Nephron (organoid): ENCODE measurements around the gene MIX23.
A peak's percentile ranks its signal among the peaks of the same experiment; 100 is the strongest.
"Not testable (repeated sequence)": the region's sequence is repeated elsewhere in the genome, so short reads cannot be mapped to it uniquely, and the experiment has no call there.

ENCODE experiments used
- H3K27ac Mint-ChIP-seq, 3 experiments: 2 replicates each; pipeline ENCODE4 v1.8.0; 2020; ENCODE audit warnings: mixed read lengths in 3 of 3, mild to moderate bottlenecking in 2 of 3, moderate library complexity in 1 of 3
- H3K27me3 Mint-ChIP-seq: 2 replicates; pipeline ENCODE4 v1.8.0; 2021; ENCODE audit warnings: low read depth, mild to moderate bottlenecking, moderate library complexity, mixed read lengths
- H3K36me3 Mint-ChIP-seq: 2 replicates; pipeline ENCODE4 v1.8.0; 2020; ENCODE audit warnings: low read depth, mixed read lengths
- H3K4me1 Mint-ChIP-seq: 2 replicates; pipeline ENCODE4 v1.8.0; 2020; ENCODE audit warnings: mixed read lengths
- H3K4me3 Mint-ChIP-seq, 3 experiments: 2 replicates each; pipeline ENCODE4 v1.8.0; 2020; ENCODE audit warnings: mild to moderate bottlenecking in 3 of 3, mixed read lengths in 3 of 3, moderate library complexity in 2 of 3
- H3K9me3 Mint-ChIP-seq: 2 replicates; pipeline ENCODE4 v1.8.0; 2020; ENCODE audit warnings: mixed read lengths
- TF ChIP-seq, protein P1 (sequence below), 3 experiments: fragments of 200-600 bp; sonication (generic); IDR thresholded peaks; one replicate each; pipeline ENCODE4 v1.5.0; 2021; ENCODE audit warnings: antibody characterized with exemption in 3 of 3; ENCODE audit not compliant: unreplicated experiment in 3 of 3

MIX23 gene

DNA sequence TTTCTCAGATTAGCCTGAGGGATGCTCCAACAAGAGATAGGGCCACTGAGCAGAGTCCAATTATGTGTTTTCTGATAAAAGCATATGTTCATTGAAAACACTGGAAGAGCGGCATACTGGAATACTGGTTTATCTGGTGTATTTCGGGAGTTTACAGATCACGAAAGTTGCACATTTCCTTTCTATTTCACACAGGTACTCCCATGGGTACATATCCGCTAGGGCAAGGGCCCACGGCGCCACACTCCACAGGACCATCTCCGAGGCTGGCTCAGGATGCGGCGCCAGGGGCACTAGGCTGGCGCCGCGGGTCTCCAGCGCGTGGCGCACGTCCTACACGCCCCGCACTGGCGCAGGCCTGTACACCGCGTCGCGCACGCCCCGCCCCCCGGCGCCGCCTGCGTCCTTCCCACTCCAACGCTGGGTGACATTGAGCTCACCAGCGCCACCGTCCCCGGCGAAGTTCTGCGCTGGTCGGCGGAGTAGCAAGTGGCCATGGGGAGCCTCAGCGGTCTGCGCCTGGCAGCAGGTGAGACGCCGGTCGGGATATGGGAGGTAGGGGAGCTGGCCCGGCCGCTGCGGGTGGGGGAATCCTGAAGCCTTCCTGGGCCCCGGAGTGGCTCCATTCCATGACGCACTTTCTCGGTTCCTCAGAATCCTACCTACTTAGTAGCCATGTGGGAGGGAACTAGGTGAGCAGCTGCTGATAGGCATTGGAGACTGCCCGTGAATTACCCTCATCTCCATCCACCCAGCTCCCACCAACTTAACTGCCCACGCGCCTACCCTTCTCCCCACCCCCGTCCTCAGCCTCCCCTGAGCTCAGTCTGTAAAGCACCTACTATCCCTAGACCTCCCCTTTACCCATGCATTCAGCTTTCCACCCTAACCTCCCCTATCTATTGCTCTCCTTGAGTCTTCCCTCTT lies 1.0 kb upstream of the MIX23 start, which contains the start of gene FAM162A:
Gene FAM162A (plus strand): TSS at position 412 of the 927 bp plus-strand sequence. CDS start 84 bp downstream, at position 496.
- Mint-ChIP-seq H3K27me3 (no peaks in the 10 kb centered on the region), H3K4me1 (peaks cover 26% of the 10 kb centered on the region), H3K4me3 (peak within 1 kb of the TSS; percentile 94 to 96 (median 95)), H3K27ac (peak within 1 kb of the TSS; percentile 88 to 95 (median 90)), H3K36me3 (no peaks in the 10 kb centered on the region), H3K9me3 (no peaks in the 10 kb centered on the region)
- TF ChIP-seq, protein P1, sequence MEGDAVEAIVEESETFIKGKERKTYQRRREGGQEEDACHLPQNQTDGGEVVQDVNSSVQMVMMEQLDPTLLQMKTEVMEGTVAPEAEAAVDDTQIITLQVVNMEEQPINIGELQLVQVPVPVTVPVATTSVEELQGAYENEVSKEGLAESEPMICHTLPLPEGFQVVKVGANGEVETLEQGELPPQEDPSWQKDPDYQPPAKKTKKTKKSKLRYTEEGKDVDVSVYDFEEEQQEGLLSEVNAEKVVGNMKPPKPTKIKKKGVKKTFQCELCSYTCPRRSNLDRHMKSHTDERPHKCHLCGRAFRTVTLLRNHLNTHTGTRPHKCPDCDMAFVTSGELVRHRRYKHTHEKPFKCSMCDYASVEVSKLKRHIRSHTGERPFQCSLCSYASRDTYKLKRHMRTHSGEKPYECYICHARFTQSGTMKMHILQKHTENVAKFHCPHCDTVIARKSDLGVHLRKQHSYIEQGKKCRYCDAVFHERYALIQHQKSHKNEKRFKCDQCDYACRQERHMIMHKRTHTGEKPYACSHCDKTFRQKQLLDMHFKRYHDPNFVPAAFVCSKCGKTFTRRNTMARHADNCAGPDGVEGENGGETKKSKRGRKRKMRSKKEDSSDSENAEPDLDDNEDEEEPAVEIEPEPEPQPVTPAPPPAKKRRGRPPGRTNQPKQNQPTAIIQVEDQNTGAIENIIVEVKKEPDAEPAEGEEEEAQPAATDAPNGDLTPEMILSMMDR (IDR thresholded peaks at IDR 0.05; ENCODE audit: unreplicated experiment in 3 of 3), result peak; percentile 57 to 67 (median 58)

DNA sequence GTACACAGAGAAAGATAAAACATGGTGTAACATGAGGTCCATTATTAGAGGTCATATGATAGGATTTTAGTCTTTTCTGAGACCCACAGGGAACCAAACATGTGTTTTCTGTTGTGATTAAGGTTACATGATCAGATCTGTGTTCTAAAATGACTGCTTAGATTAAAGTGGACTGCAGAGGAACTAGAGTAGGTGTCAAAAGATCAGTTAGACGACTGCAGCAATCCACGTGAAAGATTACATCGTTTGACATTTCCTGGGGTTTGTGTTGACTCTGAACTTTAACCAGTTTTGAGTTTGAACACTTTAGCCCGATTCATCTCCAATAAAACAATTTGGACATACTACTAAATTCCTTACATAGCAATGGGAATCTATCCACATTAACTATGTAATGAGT lies 5.1 kb downstream of the MIX23 start:
- no peaks in the 10 kb centered on the region for H3K27me3 Mint-ChIP-seq
- peaks cover 14% of the 10 kb centered on the region for H3K4me1 Mint-ChIP-seq
- no peak overlapping the region for H3K4me3 Mint-ChIP-seq
- no peak overlapping the region for H3K27ac Mint-ChIP-seq
- TF ChIP-seq, protein P1 (IDR thresholded peaks at IDR 0.05; ENCODE audit: unreplicated experiment in 3 of 3), result no peak
- H3K36me3 Mint-ChIP-seq, result no peaks in the 10 kb centered on the region
- H3K9me3 Mint-ChIP-seq, result no peaks in the 10 kb centered on the region

DNA sequence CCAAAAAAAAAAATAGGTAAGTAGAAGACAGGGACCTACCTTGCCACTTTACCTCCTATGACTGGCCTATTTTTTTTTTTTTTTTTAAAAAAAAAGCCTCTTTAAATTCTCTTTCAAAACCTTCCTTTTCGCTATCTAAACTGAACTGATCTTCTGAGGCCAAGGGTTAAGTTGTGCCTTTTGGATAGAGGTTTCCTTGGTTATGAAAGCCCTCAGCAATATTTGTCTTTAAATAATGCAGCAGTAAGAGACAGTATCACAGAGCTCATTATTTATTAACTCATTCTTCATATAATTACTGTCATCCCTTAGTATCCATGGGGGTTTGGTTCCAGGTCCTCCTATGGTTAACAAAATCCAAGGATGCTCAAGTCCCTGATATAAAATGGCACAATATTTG lies 9.0 kb downstream of the MIX23 start:
- H3K4me1 Mint-ChIP-seq, result no peaks in the 10 kb centered on the region
- H3K27me3 Mint-ChIP-seq, result no peaks in the 10 kb centered on the region
- no peaks in the 10 kb centered on the region for H3K9me3 Mint-ChIP-seq
- H3K36me3 Mint-ChIP-seq, result peaks cover 9% of the 10 kb centered on the region
- H3K4me3 Mint-ChIP-seq, result no peak overlapping the region
- TF ChIP-seq, protein P1 (IDR thresholded peaks at IDR 0.05; ENCODE audit: unreplicated experiment in 3 of 3), result no peak
- H3K27ac Mint-ChIP-seq, result no peak overlapping the region

DNA sequence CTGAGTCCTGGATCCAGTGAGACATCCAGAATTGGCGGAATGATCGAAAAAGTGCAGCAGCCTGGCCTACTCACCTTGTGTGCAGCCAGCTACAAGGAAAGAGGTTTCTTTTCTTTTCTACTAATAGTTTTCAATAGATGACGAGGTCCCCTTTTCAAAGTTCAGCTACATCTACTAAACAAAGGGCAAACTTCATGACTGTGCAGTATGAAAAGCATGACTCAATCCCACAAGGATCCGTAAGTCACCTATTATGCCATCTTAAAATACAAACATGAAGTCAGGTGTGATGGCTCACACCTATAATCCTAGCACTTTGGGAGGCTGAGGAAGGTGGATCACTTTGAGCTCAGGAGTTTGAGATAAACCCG lies 16.7 kb downstream of the MIX23 start:
- Mint-ChIP-seq H3K27ac (no peak overlapping the region), H3K9me3 (no peaks in the 10 kb centered on the region), H3K4me1 (no peaks in the 10 kb centered on the region), H3K4me3 (no peak overlapping the region), H3K27me3 (no peaks in the 10 kb centered on the region), H3K36me3 (peaks cover 46% of the 10 kb centered on the region)
- TF ChIP-seq, protein P1 (IDR thresholded peaks at IDR 0.05; ENCODE audit: unreplicated experiment in 3 of 3), result no peak

DNA sequence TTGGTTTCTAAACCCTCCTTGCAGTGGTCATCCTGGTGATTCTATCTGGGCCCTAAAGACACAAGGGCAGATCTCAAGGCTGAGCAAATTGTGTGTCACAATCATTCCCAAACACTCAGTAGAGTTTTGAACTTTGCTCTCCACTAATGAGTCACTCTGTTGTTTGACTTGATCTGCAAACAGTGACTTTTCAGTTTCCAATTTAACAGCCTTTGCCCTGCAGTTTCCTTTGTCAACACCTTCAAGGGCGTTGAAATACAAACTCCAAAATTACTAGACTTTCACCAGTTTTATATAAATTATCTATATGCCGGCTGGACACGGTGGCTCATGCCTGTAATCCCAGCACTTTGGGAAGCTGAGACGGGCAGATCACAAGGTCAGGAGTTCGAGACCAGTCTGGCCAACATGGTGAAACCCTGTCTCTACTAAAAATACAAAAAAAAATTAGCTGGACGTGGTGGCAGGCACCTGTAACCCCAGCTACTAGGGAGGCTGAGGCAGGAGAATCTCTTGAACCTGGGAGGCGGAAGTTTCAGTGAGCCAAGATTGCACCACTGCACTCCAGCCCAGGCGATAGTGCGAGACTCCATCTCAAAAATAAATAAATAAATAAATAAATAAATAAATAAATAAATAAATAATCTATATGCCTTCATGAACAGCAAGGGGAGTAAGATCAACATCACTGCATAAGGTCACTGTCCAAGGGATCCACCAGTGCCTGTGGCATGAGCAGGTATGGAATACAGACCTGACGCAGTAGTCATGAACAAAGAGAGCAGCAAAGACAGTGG lies 17.3 kb downstream of the MIX23 start:
- H3K4me3 Mint-ChIP-seq, H3K27me3 Mint-ChIP-seq, H3K4me1 Mint-ChIP-seq, H3K9me3 Mint-ChIP-seq: not testable (repeated sequence)
- peaks cover 45% of the 10 kb centered on the region for H3K36me3 Mint-ChIP-seq
- H3K27ac Mint-ChIP-seq, result peak overlapping the region in 1 of 3 experiments; percentile 1

DNA sequence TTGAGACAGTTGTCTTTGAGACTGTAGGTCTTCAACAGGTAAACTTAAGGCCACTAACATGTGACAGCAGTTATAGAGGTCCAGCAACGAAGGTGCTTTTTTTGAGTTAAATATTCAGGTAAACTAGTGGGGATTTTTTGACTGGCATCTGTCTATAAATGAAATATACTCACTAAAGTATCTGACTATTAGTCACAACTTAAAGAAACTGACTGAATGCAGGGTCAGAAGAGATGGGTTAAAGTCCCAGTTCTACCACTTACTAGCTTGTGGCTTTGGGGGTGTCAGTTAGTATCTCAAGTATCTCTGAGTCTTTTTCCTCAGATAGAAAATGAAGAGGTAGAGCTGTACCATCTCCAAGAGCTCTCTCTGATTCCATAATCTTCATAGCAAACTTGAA lies 18.0 kb downstream of the MIX23 start:
- Mint-ChIP-seq H3K4me1 (no peaks in the 10 kb centered on the region), H3K36me3 (peaks cover 45% of the 10 kb centered on the region), H3K9me3 (no peaks in the 10 kb centered on the region), H3K27me3 (no peaks in the 10 kb centered on the region), H3K27ac (no peak overlapping the region), H3K4me3 (no peak overlapping the region)
- TF ChIP-seq, protein P1 (IDR thresholded peaks at IDR 0.05; ENCODE audit: unreplicated experiment in 3 of 3), result no peak
